Panc1 (cell line): ENCODE results near the gene VIT. TPM values are rescaled to one million over a fixed set of nuclear protein-coding genes. Genes with fewer than 3 reads are reported as not detected.

Experiments used
- ATAC-seq: fragments of 200-7000 bp; cut with Tn5 transposase; 2 replicates; pipeline ENCODE4 v1.9.1; 2020; ENCODE audit warnings: mild to moderate bottlenecking, moderate library complexity
- BruUV-seq: library from RNA; stranded (reverse); fragments of 400-500 nt; replicated peaks from 2 replicates; lab custom pipeline; 2021; lab: Mats Ljungman, UMichigan
- CTCF ChIA-PET: fragments of 300-600 bp; sonication (Branson Sonifier 250); formaldehyde crosslinking; loops from one replicate; lab custom pipeline; 2022; ENCODE audit warnings: antibody characterized with exemption; lab: Charles Lee
- POLR2A ChIA-PET: fragments of 300-600 bp; sonication (Branson Sonifier 250); formaldehyde crosslinking; loops from one replicate; lab custom pipeline; 2022; ENCODE audit warnings: antibody characterized with exemption; lab: Charles Lee
- DNase-seq: peaks from one replicate; pipeline ENCODE4 v3.0.0-alpha.2; 2010; ENCODE audit warnings: low read depth, low spot score
- H3K27ac ChIP-seq: 2 replicates; pipeline ENCODE4 v1.5.1; 2011; ENCODE audit warnings: mild to moderate bottlenecking, low read length, inconsistent platforms
- H3K27me3 ChIP-seq: fragments of 200-500 bp; sonication (Bioruptor generic); 2 replicates; pipeline ENCODE4 v1.6.0; 2014; ENCODE audit warnings: low read length, inconsistent platforms; ENCODE audit not compliant: control insufficient read depth, insufficient read depth
- H3K36me3 ChIP-seq: fragments of 200-500 bp; sonication (Bioruptor generic); 2 replicates; pipeline ENCODE4 v1.5.1; 2014; ENCODE audit warnings: inconsistent platforms, mild to moderate bottlenecking, low read length, moderate library complexity; ENCODE audit not compliant: control insufficient read depth, insufficient read depth
- H3K4me1 ChIP-seq: 2 replicates; pipeline ENCODE4 v1.5.1; 2011; ENCODE audit warnings: inconsistent platforms, mild to moderate bottlenecking, low read length, moderate library complexity; ENCODE audit not compliant: control insufficient read depth, insufficient read depth
- H3K4me3 ChIP-seq, 2 experiments: 2 replicates each; pipeline ENCODE4 v1.5.1; 2011 to 2012; ENCODE audit warnings: low read depth in 2 of 2, low read length in 2 of 2, mild to moderate bottlenecking in 2 of 2, inconsistent platforms in 1 of 2, moderate library complexity in 1 of 2
- H3K9me3 ChIP-seq: fragments of 200-500 bp; sonication (Bioruptor generic); 2 replicates; pipeline ENCODE4 v1.5.1; 2014; ENCODE audit warnings: low read depth, mild to moderate bottlenecking, inconsistent platforms, low read length, moderate library complexity; ENCODE audit not compliant: control insufficient read depth, insufficient read depth
- CTCF ChIP-seq: fragments of 450-650 bp; IDR thresholded peaks from 2 replicates; pipeline ENCODE4 v1.5.1; 2017; ENCODE audit warnings: mild to moderate bottlenecking
- POLR2AphosphoS5 ChIP-seq: IDR thresholded peaks from 2 replicates; pipeline ENCODE4 v1.6.1; 2012; ENCODE audit warnings: mild to moderate bottlenecking, low read depth, low read length, moderate library complexity
- REST ChIP-seq, 2 experiments: IDR thresholded peaks; 2 replicates each; pipeline ENCODE4 v1.6.1; 2011 to 2012; ENCODE audit warnings: low read depth in 2 of 2, control low read depth in 1 of 2, low read length in 1 of 2, mild to moderate bottlenecking in 1 of 2, moderate library complexity in 1 of 2; ENCODE audit not compliant: insufficient read depth in 1 of 2
- SIN3A ChIP-seq: IDR thresholded peaks from 2 replicates; pipeline ENCODE4 v1.6.1; 2012; ENCODE audit warnings: low read depth, mild to moderate bottlenecking, low read length, moderate library complexity, borderline replicate concordance; ENCODE audit not compliant: insufficient read depth
- TCF7L2 ChIP-seq: IDR thresholded peaks from 2 replicates; pipeline ENCODE4 v1.6.1; 2011; ENCODE audit warnings: mild to moderate bottlenecking, low read depth, low read length, inconsistent platforms
- in situ Hi-C: cut with HindIII; loops from 2 replicates; pipeline ENCODE4 v1.10.0; 2016; ENCODE audit warnings: low sequenced_read_pairs, low pct_unique_long_range_greater_than_20kb
- intact Hi-C: fragments of 100-400 bp; cut with micrococcal nuclease; formaldehyde crosslinking; loops from one replicate; pipeline ENCODE4 v1.10.0; 2022; ENCODE audit not compliant: unreplicated experiment
- total RNA-seq: library from RNA; stranded (reverse); gene quantifications from one replicate; pipeline ENCODE4 v1.2.1, GENCODE V29; 2021; ENCODE audit not compliant: unreplicated experiment

Gene VIT
- total RNA-seq, 1 experiment from 2014 or later = 0.77 TPM

- intact Hi-C loops (loop anchor here (5.0 to 10.0 kb wide), 3 partner anchors 216 to 906 kb away; no protein-coding TSS in a partner anchor), in situ Hi-C loops (no loop called here)
- DNase-seq (peak; percentile 54), ATAC-seq (peak; percentile 53; the same call in 1 of the 2 replicates)
- H3K4me1 ChIP-seq = peaks cover 2% of the 10 kb centered on the region; the same call in 1 of the 2 replicates
- no peaks in the 10 kb centered on the region for H3K9me3 ChIP-seq
- H3K4me3 ChIP-seq = peak overlapping the region in 1 of 2 experiments; percentile 3; a peak in 1 of 4 replicates
- TF ChIP-seq REST (IDR thresholded peaks at IDR 0.05; ENCODE audit: insufficient read depth in 1 of 2, low read depth in 2 of 2, low read length in 1 of 2) = no peak
- no peak for TF ChIP-seq POLR2AphosphoS5
- TF ChIP-seq TCF7L2 = no peak
- peak; percentile 86 for TF ChIP-seq CTCF
- no TSS peak for BruUV-seq
- ChIA-PET POLR2A (no interaction called here), CTCF (interaction anchor here (0.6 to 0.9 kb wide), 3 partner anchors 10 to 99 kb away, joined by 3 to 6 read pairs (median 4); no protein-coding TSS in a partner anchor)
- H3K27ac ChIP-seq = peak overlapping the region; percentile 48; the same call in 1 of the 2 replicates
- no peaks in the 10 kb centered on the region for H3K27me3 ChIP-seq
- H3K36me3 ChIP-seq = no peaks in the 10 kb centered on the region
These were observed 83.8 kb downstream of the VIT start for GRCh38 chr2:36780231-36780839.

- in situ Hi-C loops = no loop called here
- TF ChIP-seq TCF7L2 (no peak), POLR2AphosphoS5 (no peak), CTCF (no peak), SIN3A (no peak), REST (IDR thresholded peaks at IDR 0.05; ENCODE audit: insufficient read depth in 1 of 2, low read depth in 2 of 2, low read length in 1 of 2) (no peak)
These were observed 85.6 kb downstream of the VIT start for GRCh38 chr2:36781907-36782720.

More at GRCh38 chr2:36781907-36782720, 85.6 kb downstream of the VIT start:
- peaks cover 2% of the 10 kb centered on the region; the same call in 1 of the 2 replicates for H3K4me1 ChIP-seq
- peak overlapping the region; percentile 1; the same call in 1 of the 2 replicates for H3K27ac ChIP-seq
- no peak overlapping the region for H3K4me3 ChIP-seq
- no peaks in the 10 kb centered on the region for H3K36me3 ChIP-seq
- ChIA-PET POLR2A (interaction anchor here (0.5 kb wide), 1 partner anchor 288 kb away, joined by 3 read pairs; no protein-coding TSS in a partner anchor), CTCF (interaction anchor here (0.6 kb wide), 1 partner anchor 212 kb away, joined by 4 read pairs; no protein-coding TSS in a partner anchor)
- intact Hi-C loops = loop anchor here (5.0 to 10.0 kb wide), 3 partner anchors 217 to 907 kb away; no protein-coding TSS in a partner anchor
- H3K9me3 ChIP-seq = no peaks in the 10 kb centered on the region
- DNase-seq (no peak), ATAC-seq (no peak)
- H3K27me3 ChIP-seq = no peaks in the 10 kb centered on the region
- no TSS peak for BruUV-seq
